ENCODE results near the gene EPHA3.

- TF ChIP-seq, protein P1, sequence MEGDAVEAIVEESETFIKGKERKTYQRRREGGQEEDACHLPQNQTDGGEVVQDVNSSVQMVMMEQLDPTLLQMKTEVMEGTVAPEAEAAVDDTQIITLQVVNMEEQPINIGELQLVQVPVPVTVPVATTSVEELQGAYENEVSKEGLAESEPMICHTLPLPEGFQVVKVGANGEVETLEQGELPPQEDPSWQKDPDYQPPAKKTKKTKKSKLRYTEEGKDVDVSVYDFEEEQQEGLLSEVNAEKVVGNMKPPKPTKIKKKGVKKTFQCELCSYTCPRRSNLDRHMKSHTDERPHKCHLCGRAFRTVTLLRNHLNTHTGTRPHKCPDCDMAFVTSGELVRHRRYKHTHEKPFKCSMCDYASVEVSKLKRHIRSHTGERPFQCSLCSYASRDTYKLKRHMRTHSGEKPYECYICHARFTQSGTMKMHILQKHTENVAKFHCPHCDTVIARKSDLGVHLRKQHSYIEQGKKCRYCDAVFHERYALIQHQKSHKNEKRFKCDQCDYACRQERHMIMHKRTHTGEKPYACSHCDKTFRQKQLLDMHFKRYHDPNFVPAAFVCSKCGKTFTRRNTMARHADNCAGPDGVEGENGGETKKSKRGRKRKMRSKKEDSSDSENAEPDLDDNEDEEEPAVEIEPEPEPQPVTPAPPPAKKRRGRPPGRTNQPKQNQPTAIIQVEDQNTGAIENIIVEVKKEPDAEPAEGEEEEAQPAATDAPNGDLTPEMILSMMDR (IDR thresholded peaks at IDR 0.05) = no peak
- TF ChIP-seq POLR2A (IDR thresholded peaks at IDR 0.05) = no peak
These were observed 58.3 kb downstream of the EPHA3 start for GRCh38 chr3:89165636-89166263.
